Middle frontal gyrus (tissue), 1 donor: ENCODE results near the gene ELMO1.

Source experiments
- DNase-seq: peaks from one replicate; pipeline ENCODE4 v3.0.0-alpha.2; 2015; ENCODE audit warnings: low spot score; ENCODE audit errors: extremely low spot score

ELMO1 gene

GRCh38 chr7:37431413-37431812 is 17.3 kb downstream of the ELMO1 start:
- DNase-seq = no peak

- no peak for DNase-seq
Observed at GRCh38 chr7:37430640-37431039, 18.0 kb downstream of the ELMO1 start.

GRCh38 chr7:37430171-37430570 is 18.5 kb downstream of the ELMO1 start:
- DNase-seq = no peak

GRCh38 chr7:37429435-37429791 is 19.3 kb downstream of the ELMO1 start:
- DNase-seq = no peak

- DNase-seq = no peak
Observed at GRCh38 chr7:37428681-37429434, 19.8 kb downstream of the ELMO1 start.

GRCh38 chr7:37427276-37427940 is 21.3 kb downstream of the ELMO1 start:
- no peak for DNase-seq

GRCh38 chr7:37425498-37425897 is 23.2 kb downstream of the ELMO1 start:
- no peak for DNase-seq

GRCh38 chr7:37424995-37425394 is 23.7 kb downstream of the ELMO1 start:
- no peak for DNase-seq

GRCh38 chr7:37424521-37424920 is 24.1 kb downstream of the ELMO1 start:
- DNase-seq = no peak

GRCh38 chr7:37421861-37422500 is 26.7 kb downstream of the ELMO1 start:
- no peak for DNase-seq

- no peak for DNase-seq
Observed at GRCh38 chr7:37420946-37421695, 27.5 kb downstream of the ELMO1 start.

- DNase-seq = no peak
Observed at GRCh38 chr7:37419496-37419895, 29.2 kb downstream of the ELMO1 start.

- DNase-seq = no peak
Observed at GRCh38 chr7:37418381-37418780, 30.3 kb downstream of the ELMO1 start.

GRCh38 chr7:37417107-37417474 is 31.6 kb downstream of the ELMO1 start:
- DNase-seq = no peak

GRCh38 chr7:37416378-37417106 is 32.1 kb downstream of the ELMO1 start:
- DNase-seq = no peak

GRCh38 chr7:37415629-37416028 is 33.0 kb downstream of the ELMO1 start:
- no peak for DNase-seq

GRCh38 chr7:37414352-37414983 is 34.2 kb downstream of the ELMO1 start:
- no peak for DNase-seq

GRCh38 chr7:37411444-37412034 is 37.1 kb downstream of the ELMO1 start:
- DNase-seq = no peak

- no peak for DNase-seq
Observed at GRCh38 chr7:37410305-37411229, 38.1 kb downstream of the ELMO1 start.
